Adipocyte (in vitro differentiated cells): ENCODE data around the gene KCNMA1.

Experiments used
- DNase-seq: peaks from one replicate; pipeline ENCODE4 v3.0.0-alpha.2; 2015; ENCODE audit warnings: low read depth
- H3K27me3 ChIP-seq: replicated peaks from 2 replicates; pipeline ENCODE4 v1.7.0; 2013; ENCODE audit warnings: mild to moderate bottlenecking, low read length, moderate library complexity; ENCODE audit not compliant: control insufficient read depth, insufficient read depth
- H3K36me3 ChIP-seq: 2 replicates; pipeline ENCODE4 v1.7.0; 2013; ENCODE audit warnings: low read length, mild to moderate bottlenecking, moderate library complexity; ENCODE audit not compliant: control insufficient read depth, insufficient read depth, severe bottlenecking
- H3K4me1 ChIP-seq: 2 replicates; pipeline ENCODE4 v1.7.0; 2013; ENCODE audit warnings: mild to moderate bottlenecking, low read length, moderate library complexity; ENCODE audit not compliant: control insufficient read depth, insufficient read depth
- H3K4me3 ChIP-seq: 2 replicates; pipeline ENCODE4 v1.7.0; 2013; ENCODE audit warnings: mild to moderate bottlenecking, low read length, moderate library complexity
- H3K9ac ChIP-seq: 2 replicates; pipeline ENCODE4 v1.7.0; 2013; ENCODE audit warnings: mild to moderate bottlenecking, low read length, moderate library complexity
- H3K9me3 ChIP-seq: 2 replicates; pipeline ENCODE4 v1.7.0; 2013; ENCODE audit warnings: mild to moderate bottlenecking, low read length, moderate library complexity; ENCODE audit not compliant: control insufficient read depth

The KCNMA1 gene

DNA sequence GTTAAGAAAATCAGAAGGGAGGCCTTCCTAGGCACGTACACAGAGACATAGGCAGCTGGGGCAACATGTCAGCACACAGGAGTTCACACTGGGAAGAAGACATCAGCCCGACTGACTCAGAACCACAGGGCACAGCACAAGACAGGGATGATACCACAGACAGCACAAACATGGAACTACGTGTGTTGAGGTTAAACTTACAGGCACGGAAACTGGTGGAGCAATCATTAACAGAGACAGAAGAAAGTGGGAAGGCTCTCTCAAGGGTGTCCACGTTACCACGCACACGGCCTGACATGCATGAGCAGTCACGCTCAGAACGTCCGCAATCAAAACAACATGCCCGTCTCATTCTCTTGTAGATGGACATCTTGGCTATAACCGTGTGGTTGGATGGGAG lies 636.4 kb downstream of the KCNMA1 start:
- Histone ChIP-seq H3K4me1 (no peaks in the 10 kb centered on the region), H3K36me3 (no peaks in the 10 kb centered on the region), H3K4me3 (no peak overlapping the region), H3K9ac (no peak overlapping the region), H3K27me3 (no peaks in the 10 kb centered on the region), H3K9me3 (no peaks in the 10 kb centered on the region)
- DNase-seq: no peak

DNA sequence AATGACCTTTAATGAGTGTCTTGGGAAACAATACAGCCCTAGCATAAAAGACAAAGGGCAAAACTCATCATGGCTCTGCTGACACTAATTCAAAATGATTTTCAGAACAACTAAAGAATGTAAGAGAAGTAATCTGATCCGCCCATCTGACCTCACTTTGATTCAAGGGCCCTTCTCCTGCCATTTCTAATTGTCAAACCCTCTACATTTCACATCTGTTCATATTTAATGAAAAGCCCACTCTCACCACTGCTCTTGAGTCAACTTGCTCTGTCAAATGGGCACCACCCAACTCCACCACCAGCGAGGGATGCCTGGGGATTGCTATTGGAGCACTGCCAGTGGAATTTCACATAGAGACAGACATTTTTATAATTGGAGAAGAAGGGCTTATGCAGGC lies 639.2 kb downstream of the KCNMA1 start:
- no peaks in the 10 kb centered on the region for H3K27me3 ChIP-seq
- H3K36me3 ChIP-seq: no peaks in the 10 kb centered on the region
- H3K9ac ChIP-seq: no peak overlapping the region
- DNase-seq: peak; percentile 85
- no peaks in the 10 kb centered on the region for H3K4me1 ChIP-seq
- no peak overlapping the region for H3K4me3 ChIP-seq
- no peaks in the 10 kb centered on the region for H3K9me3 ChIP-seq

DNA sequence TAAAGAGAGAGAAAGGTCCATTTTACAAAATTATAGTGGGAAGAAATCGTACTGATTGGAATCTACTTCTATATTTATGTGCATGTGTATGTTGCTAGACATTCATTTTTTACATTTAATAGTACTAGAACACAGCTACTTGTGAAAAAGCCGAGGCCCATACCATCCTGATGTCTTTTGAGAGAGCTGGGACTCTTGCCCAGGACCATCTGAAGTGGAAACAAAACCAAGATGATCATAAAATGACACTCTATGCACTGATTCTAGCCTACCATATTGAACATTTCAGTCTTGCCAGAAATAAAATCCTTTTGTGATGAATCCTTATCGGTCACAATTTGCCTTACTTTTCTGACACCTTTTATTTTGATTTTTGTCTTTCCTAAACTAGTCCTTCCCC lies 640.0 kb downstream of the KCNMA1 start:
- Histone ChIP-seq H3K4me3 (no peak overlapping the region), H3K27me3 (no peaks in the 10 kb centered on the region), H3K4me1 (no peaks in the 10 kb centered on the region), H3K9me3 (no peaks in the 10 kb centered on the region), H3K36me3 (no peaks in the 10 kb centered on the region), H3K9ac (no peak overlapping the region)
- DNase-seq: no peak

DNA sequence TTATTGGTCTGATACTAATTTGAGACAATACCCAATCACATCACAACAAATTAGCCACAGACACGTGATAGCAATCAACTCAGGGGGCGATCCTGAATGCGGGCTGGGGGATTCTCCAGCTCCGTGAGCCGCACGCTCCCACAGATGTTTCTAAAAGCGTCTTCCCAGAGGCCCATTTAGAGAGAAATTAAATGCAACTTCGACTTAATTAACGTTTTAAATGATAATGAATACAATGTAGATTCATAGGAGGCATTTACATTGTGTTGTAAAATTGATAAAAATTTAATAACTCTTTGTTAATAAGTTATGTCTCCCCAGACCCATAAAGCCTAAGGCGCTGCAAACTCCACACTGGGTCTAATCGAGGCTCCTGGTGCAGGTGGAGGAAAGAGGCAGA lies 642.6 kb downstream of the KCNMA1 start:
- DNase-seq: no peak
- H3K4me3 ChIP-seq: no peak overlapping the region
- H3K4me1 ChIP-seq: peaks cover 10% of the 10 kb centered on the region
- H3K27me3 ChIP-seq: no peaks in the 10 kb centered on the region
- no peaks in the 10 kb centered on the region for H3K36me3 ChIP-seq
- H3K9me3 ChIP-seq: no peaks in the 10 kb centered on the region
- no peak overlapping the region for H3K9ac ChIP-seq

DNA sequence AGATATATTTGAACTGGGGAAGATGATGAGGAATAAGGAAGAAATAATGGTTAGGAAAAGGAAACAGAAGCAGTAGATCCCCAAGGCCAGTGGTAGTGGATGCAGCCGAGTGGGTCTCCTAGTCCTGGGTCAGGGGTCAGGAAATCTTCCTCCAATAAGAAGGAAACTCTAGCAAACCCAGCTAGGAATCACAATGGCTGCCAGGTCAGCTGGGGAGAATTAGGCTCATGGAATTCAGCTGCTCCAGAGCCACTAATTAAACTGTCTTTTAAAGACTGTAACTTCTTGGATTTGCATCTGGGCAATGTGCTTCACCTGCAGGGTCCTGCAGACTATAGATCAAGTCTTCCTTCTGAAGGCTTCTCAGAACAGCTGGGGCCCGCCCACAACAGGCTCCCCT lies 644.4 kb downstream of the KCNMA1 start:
- H3K4me1 ChIP-seq: peaks cover 13% of the 10 kb centered on the region
- no peak overlapping the region for H3K9ac ChIP-seq
- DNase-seq: no peak
- no peaks in the 10 kb centered on the region for H3K36me3 ChIP-seq
- no peaks in the 10 kb centered on the region for H3K27me3 ChIP-seq
- no peaks in the 10 kb centered on the region for H3K9me3 ChIP-seq
- H3K4me3 ChIP-seq: no peak overlapping the region

DNA sequence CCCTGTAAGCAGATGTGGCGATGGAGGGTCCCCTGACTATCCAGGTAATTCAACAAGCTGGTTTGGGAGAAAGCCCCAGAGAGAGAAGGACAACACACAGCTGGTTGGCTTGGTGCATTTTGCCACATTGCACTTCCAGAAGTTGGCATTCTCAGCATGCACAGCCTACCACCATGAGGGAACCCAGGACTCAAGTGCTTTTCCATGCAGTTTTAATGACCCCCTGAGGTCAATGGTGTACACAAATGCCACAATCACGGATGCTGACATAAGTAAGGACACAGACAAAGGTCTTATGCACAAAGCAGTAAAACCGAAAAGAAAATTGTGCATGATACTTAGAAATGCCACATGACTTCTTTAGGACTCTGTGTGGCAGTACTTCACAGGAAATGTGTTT lies 645.1 kb downstream of the KCNMA1 start:
- no peaks in the 10 kb centered on the region for H3K9me3 ChIP-seq
- no peak overlapping the region for H3K9ac ChIP-seq
- no peak for DNase-seq
- no peaks in the 10 kb centered on the region for H3K27me3 ChIP-seq
- peaks cover 13% of the 10 kb centered on the region for H3K4me1 ChIP-seq
- H3K36me3 ChIP-seq: no peaks in the 10 kb centered on the region
- H3K4me3 ChIP-seq: no peak overlapping the region

DNA sequence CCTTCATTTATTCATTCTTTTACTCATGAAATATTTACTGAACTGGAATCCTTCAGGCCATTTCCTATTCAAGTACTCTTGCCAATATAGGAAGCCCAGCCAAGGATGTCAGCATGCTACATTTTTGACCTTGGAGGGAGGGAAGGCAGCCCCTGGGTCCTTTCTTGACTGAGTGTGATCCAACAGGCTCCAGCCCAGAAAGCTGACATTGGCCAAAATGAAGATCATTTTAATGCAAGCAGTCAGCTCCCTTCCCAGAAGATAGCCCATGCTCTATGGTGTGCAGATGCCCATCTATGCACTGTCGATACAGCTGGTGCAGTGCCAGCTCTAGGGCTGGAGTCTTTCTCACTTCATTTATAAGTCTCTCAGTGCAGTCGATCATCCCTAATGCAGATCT lies 646.0 kb downstream of the KCNMA1 start:
- DNase-seq: peak; percentile 39
- Histone ChIP-seq H3K4me1 (peaks cover 13% of the 10 kb centered on the region), H3K9me3 (no peaks in the 10 kb centered on the region), H3K36me3 (no peaks in the 10 kb centered on the region), H3K4me3 (no peak overlapping the region), H3K27me3 (no peaks in the 10 kb centered on the region), H3K9ac (no peak overlapping the region)

DNA sequence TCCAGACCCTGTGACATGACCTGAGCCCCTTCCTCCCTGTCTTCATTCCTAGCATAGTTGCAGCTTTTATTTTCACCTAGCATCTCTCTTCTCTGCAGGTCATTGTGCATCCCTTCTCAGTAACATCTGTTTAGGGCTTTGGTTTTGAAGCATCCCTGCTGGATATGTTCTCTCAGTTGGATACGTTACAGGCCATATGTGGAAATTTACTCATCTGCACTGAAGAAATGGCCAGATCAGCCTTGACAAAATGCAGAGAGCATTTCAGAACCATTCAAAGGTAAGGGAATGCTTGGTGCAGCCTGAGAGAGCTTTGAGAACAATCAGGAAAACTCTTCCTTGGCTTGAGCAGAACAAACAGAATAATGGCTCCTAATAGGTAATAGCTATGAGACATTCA lies 647.0 kb downstream of the KCNMA1 start:
- no peaks in the 10 kb centered on the region for H3K27me3 ChIP-seq

DNA sequence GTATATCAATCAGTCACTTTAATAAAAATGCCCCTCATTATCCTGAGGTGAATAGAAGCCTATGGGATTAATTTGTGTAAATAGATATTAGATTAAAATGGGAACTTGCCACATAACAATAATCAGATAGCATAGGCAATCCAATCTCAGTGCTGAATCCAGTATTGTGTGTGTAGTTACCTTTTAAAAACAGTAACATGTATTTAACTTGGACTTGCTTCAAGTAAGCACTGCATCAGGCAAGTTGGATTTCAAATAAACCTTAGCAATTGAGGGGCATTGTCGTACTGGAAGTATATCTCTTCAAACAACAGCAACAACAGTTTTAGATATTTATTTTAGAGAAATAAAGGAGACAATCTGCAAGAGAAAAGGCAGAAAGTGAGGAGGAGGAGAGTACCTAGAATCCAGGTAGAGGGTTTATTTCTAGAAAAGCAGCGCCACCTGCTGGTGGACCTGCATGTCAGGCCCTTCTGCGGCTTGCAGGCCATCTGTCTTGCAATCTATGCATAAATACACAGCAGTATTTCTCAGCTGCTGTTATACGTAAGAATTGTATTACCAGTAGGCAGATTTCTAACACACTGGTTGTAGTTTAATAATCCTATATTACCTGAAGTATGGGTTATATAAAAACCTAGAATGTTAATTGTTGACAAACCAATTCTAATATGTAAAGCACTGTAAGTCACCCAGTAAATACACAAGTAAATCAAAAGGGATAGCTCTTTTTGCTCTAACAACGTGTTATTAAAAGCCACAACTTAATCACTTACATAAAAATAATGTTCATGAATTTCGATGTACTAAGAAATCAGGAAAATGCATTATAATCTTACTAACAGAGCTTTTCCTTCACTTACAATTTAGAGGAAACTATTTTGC lies 652.8 kb downstream of the KCNMA1 start:
- peak; percentile 93 for DNase-seq
- Histone ChIP-seq H3K4me3 (no peak overlapping the region), H3K36me3 (no peaks in the 10 kb centered on the region), H3K27me3 (no peaks in the 10 kb centered on the region), H3K9ac (no peak overlapping the region), H3K9me3 (no peaks in the 10 kb centered on the region), H3K4me1 (peaks cover 8% of the 10 kb centered on the region)

More for the DNA sequence above, 647.0 kb downstream of the KCNMA1 start:
- H3K9ac ChIP-seq: no peak overlapping the region
- H3K4me3 ChIP-seq: no peak overlapping the region
- no peak for DNase-seq
- peaks cover 13% of the 10 kb centered on the region for H3K4me1 ChIP-seq
- no peaks in the 10 kb centered on the region for H3K36me3 ChIP-seq
- no peaks in the 10 kb centered on the region for H3K9me3 ChIP-seq

DNA sequence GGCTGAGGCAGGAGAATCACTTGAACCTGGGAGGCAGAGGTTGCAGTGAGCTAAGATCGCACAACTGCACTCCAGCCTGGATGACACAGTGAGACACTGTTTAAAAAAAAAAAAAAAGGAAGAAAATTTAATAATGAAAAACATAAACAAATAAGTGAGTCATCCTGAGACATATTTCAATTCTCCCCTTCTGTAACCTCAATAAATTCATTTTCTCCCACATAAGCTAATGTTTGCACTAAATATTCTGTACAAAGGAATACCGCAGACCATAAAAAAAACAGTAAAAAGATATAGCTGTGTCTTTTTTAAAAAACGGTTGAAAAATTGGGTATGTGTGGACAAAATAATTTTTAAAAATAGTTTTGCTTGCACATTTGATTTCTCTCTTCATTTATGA lies 654.0 kb downstream of the KCNMA1 start:
- no peak for DNase-seq
- no peaks in the 10 kb centered on the region for H3K36me3 ChIP-seq
- H3K9me3 ChIP-seq: no peaks in the 10 kb centered on the region
- no peaks in the 10 kb centered on the region for H3K27me3 ChIP-seq
- peaks cover 4% of the 10 kb centered on the region for H3K4me1 ChIP-seq
- no peak overlapping the region for H3K4me3 ChIP-seq
- H3K9ac ChIP-seq: no peak overlapping the region

DNA sequence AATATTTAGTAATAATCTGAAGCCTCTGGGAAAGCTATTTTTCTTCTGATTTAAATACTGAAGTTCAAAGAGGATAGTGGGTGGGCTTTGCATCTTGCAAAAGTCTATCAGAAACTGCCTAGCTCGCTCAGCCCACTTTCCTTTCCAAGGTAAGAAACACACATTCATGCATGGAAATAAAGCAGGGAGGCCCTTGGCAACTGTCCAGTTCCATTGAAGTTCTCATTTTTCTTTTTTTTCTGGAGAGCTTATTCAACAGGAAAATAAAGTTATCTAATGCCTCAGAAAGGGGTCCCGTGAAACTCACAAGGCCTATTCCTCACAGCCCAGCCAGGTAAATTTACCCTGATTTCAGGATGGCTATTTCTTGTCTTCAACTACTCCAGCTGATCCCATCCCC lies 654.9 kb downstream of the KCNMA1 start:
- Histone ChIP-seq H3K36me3 (no peaks in the 10 kb centered on the region), H3K9ac (no peak overlapping the region)

DNA sequence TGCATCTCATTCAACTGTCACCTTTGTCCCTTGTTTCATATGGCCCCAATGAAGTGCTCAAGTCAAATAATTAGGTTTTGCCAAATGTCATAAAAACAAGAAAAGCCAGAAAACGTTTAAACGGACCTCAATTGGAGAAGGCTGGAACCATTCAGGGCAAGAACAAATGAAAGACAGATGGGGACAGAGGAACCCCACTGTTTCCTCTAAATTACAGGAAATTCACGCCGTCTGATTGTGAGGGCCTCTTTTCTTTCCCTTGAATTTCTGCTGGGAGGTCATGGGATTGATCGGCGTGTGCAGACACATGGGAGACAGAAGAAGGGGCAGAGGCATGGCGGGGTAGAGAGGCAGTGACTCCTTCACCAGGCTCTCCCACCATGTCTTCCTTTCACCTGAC lies 656.4 kb downstream of the KCNMA1 start:
- no peaks in the 10 kb centered on the region for H3K9me3 ChIP-seq
- peaks cover 4% of the 10 kb centered on the region for H3K4me1 ChIP-seq
- no peak overlapping the region for H3K9ac ChIP-seq
- no peaks in the 10 kb centered on the region for H3K27me3 ChIP-seq
- no peak overlapping the region for H3K4me3 ChIP-seq
- no peak for DNase-seq
- H3K36me3 ChIP-seq: no peaks in the 10 kb centered on the region

More for the DNA sequence above, 654.9 kb downstream of the KCNMA1 start:
- no peaks in the 10 kb centered on the region for H3K27me3 ChIP-seq
- H3K9me3 ChIP-seq: no peaks in the 10 kb centered on the region
- peaks cover 4% of the 10 kb centered on the region for H3K4me1 ChIP-seq
- no peak for DNase-seq
- H3K4me3 ChIP-seq: no peak overlapping the region
